GM20431 (cell line): ENCODE results near the gene NAALADL2.
"Not testable (repeated sequence)": the region's sequence is repeated elsewhere in the genome, so short reads cannot be mapped to it uniquely, and the experiment has no call there.

Source experiments
- in situ Hi-C: fragments of 300-500 bp; cut with MseI, MboI; formaldehyde crosslinking; loops from one replicate; pipeline ENCODE4 v1.15.0; 2020; ENCODE audit warnings: low sequenced_read_pairs; ENCODE audit not compliant: unreplicated experiment

NAALADL2 gene

GRCh38 chr3:175748087-175748730 is 889.1 kb downstream of the NAALADL2 start:
- in situ Hi-C loops = no loop called here

- in situ Hi-C loops = no loop called here
Observed at GRCh38 chr3:175749981-175750380, 890.8 kb downstream of the NAALADL2 start.

GRCh38 chr3:175751089-175751488 is 892.0 kb downstream of the NAALADL2 start:
- in situ Hi-C loops = no loop called here

- in situ Hi-C loops = no loop called here
Observed at GRCh38 chr3:175763948-175764347, 904.8 kb downstream of the NAALADL2 start.

GRCh38 chr3:175764722-175765121 is 905.6 kb downstream of the NAALADL2 start:
- in situ Hi-C loops = no loop called here

GRCh38 chr3:175770426-175770825 is 911.3 kb downstream of the NAALADL2 start:
- in situ Hi-C loops = no loop called here

GRCh38 chr3:175777495-175777894 is 918.4 kb downstream of the NAALADL2 start:
- in situ Hi-C loops = no loop called here

GRCh38 chr3:175777965-175778364 is 918.8 kb downstream of the NAALADL2 start:
- in situ Hi-C loops = no loop called here

GRCh38 chr3:175778994-175779393 is 919.9 kb downstream of the NAALADL2 start:
- in situ Hi-C loops = no loop called here

- in situ Hi-C loops = not testable (repeated sequence)
Observed at GRCh38 chr3:175787109-175787508, 928.0 kb downstream of the NAALADL2 start.

- in situ Hi-C loops = no loop called here
Observed at GRCh38 chr3:175792245-175792644, 933.1 kb downstream of the NAALADL2 start.

GRCh38 chr3:175798326-175798725 is 939.2 kb downstream of the NAALADL2 start:
- in situ Hi-C loops = no loop called here

- in situ Hi-C loops = no loop called here
Observed at GRCh38 chr3:175805825-175806224, 946.7 kb downstream of the NAALADL2 start.

GRCh38 chr3:175807175-175807574 is 948.0 kb downstream of the NAALADL2 start:
- in situ Hi-C loops = no loop called here

- in situ Hi-C loops = no loop called here
Observed at GRCh38 chr3:175818811-175819464, 959.8 kb downstream of the NAALADL2 start.

GRCh38 chr3:175822766-175823491 is 963.8 kb downstream of the NAALADL2 start:
- in situ Hi-C loops = not testable (repeated sequence)

- in situ Hi-C loops = not testable (repeated sequence)
Observed at GRCh38 chr3:175825016-175825580, 966.0 kb downstream of the NAALADL2 start.

- in situ Hi-C loops = no loop called here
Observed at GRCh38 chr3:175826759-175827158, 967.6 kb downstream of the NAALADL2 start.

GRCh38 chr3:175829809-175830208 is 970.7 kb downstream of the NAALADL2 start:
- in situ Hi-C loops = not testable (repeated sequence)

GRCh38 chr3:175835763-175836162 is 976.6 kb downstream of the NAALADL2 start:
- in situ Hi-C loops = not testable (repeated sequence)

- in situ Hi-C loops = no loop called here
Observed at GRCh38 chr3:175836617-175837016, 977.5 kb downstream of the NAALADL2 start.
